ENCODE results near the gene ETF1. TPM values are rescaled to one million over a fixed set of nuclear protein-coding genes. Genes with fewer than 3 reads are reported as not detected.

The ETF1 gene
- total and polyA plus RNA-seq, 2 experiments from 2014 or later: 31.2 to 50.6 TPM

GRCh38 chr5:138568061-138568824, 25.2 kb upstream of the ETF1 start:
- H3K4me1 ChIP-seq (ENCODE audit: low read depth): no peaks in the 10 kb centered on the region
- peaks cover 88% of the 10 kb centered on the region for H3K36me3 ChIP-seq
- DNase-seq (ENCODE audit: low read depth in 1 of 2, low spot score in 1 of 2): no peak
- no peak overlapping the region for H3K27ac ChIP-seq
- TF ChIP-seq CTCF (IDR thresholded peaks at IDR 0.05; ENCODE audit: low read depth, low read length): peak; percentile 3
- H3K27me3 ChIP-seq: no peaks in the 10 kb centered on the region
- no peak overlapping the region for H3K4me3 ChIP-seq
- H3K9me3 ChIP-seq (ENCODE audit: low read depth): no peaks in the 10 kb centered on the region

GRCh38 chr5:138566792-138567191, 23.8 kb upstream of the ETF1 start:
- DNase-seq (ENCODE audit: low read depth in 1 of 2, low spot score in 1 of 2): no peak
- no peak overlapping the region for H3K27ac ChIP-seq

GRCh38 chr5:138565100-138565821, 22.2 kb upstream of the ETF1 start:
- Histone ChIP-seq H3K27ac (no peak overlapping the region), H3K4me1 (ENCODE audit: low read depth) (no peaks in the 10 kb centered on the region), H3K36me3 (peaks cover 83% of the 10 kb centered on the region), H3K9me3 (ENCODE audit: low read depth) (no peaks in the 10 kb centered on the region), H3K4me3 (no peak overlapping the region), H3K27me3 (no peaks in the 10 kb centered on the region)
- no peak for TF ChIP-seq CTCF (IDR thresholded peaks at IDR 0.05; ENCODE audit: low read depth, low read length)
- DNase-seq (ENCODE audit: low read depth in 1 of 2, low spot score in 1 of 2): no peak

More at GRCh38 chr5:138566792-138567191, 23.8 kb upstream of the ETF1 start:
- H3K4me3 ChIP-seq: no peak overlapping the region
- no peak for TF ChIP-seq CTCF (IDR thresholded peaks at IDR 0.05; ENCODE audit: low read depth, low read length)
- no peaks in the 10 kb centered on the region for H3K4me1 ChIP-seq (ENCODE audit: low read depth)
- H3K27me3 ChIP-seq: no peaks in the 10 kb centered on the region
- peaks cover 82% of the 10 kb centered on the region for H3K36me3 ChIP-seq
- no peaks in the 10 kb centered on the region for H3K9me3 ChIP-seq (ENCODE audit: low read depth)

GRCh38 chr5:138564242-138564641, 21.2 kb upstream of the ETF1 start:
- H3K27ac ChIP-seq: no peak overlapping the region
- H3K36me3 ChIP-seq: peaks cover 85% of the 10 kb centered on the region
- H3K9me3 ChIP-seq (ENCODE audit: low read depth): no peaks in the 10 kb centered on the region
- no peak for DNase-seq (ENCODE audit: low read depth in 1 of 2, low spot score in 1 of 2)
- no peak overlapping the region for H3K4me3 ChIP-seq
- no peaks in the 10 kb centered on the region for H3K27me3 ChIP-seq
- no peak for TF ChIP-seq CTCF (IDR thresholded peaks at IDR 0.05; ENCODE audit: low read depth, low read length)
- H3K4me1 ChIP-seq (ENCODE audit: low read depth): no peaks in the 10 kb centered on the region

- no peak overlapping the region for H3K4me3 ChIP-seq
- TF ChIP-seq CTCF (IDR thresholded peaks at IDR 0.05; ENCODE audit: low read depth, low read length): no peak
- DNase-seq (ENCODE audit: low read depth in 1 of 2, low spot score in 1 of 2): no peak
- H3K36me3 ChIP-seq: peaks cover 82% of the 10 kb centered on the region
- H3K27me3 ChIP-seq: no peaks in the 10 kb centered on the region
- H3K4me1 ChIP-seq (ENCODE audit: low read depth): no peaks in the 10 kb centered on the region
- H3K27ac ChIP-seq: peak overlapping the region; percentile 50
- H3K9me3 ChIP-seq (ENCODE audit: low read depth): no peaks in the 10 kb centered on the region
Observed at GRCh38 chr5:138563340-138564118, 20.5 kb upstream of the ETF1 start.
